Stomach (tissue), 9 donors: ENCODE data around the gene JPH2. TPM values are rescaled to one million over a fixed set of nuclear protein-coding genes. Genes with fewer than 3 reads are reported as not detected.

Experiments used
- DNase-seq, 2 donors: peaks; one replicate each; pipeline versions ENCODE4 v3.0.0 to v3.0.0-alpha.2; 2013 to 2019
- H3K27ac ChIP-seq, 5 donors: fragments of 200-600 bp in 4 of 5; sonication (generic) in 4 of 5; one replicate each; pipeline ENCODE4 v1.5.1; 2013 to 2019; ENCODE audit warnings: mild to moderate bottlenecking in 1 of 5, moderate library complexity in 1 of 5
- H3K27me3 ChIP-seq, 3 donors: fragments of 200-600 bp; sonication (generic); one replicate each; pipeline ENCODE4 v1.5.1; 2017 to 2019; ENCODE audit warnings: mixed run types in 1 of 3
- H3K36me3 ChIP-seq, 4 donors: fragments of 200-600 bp; sonication (generic); 1 replicate in 3 of 4; 2 replicates in 1 of 4; pipeline ENCODE4 v1.5.1; 2016 to 2019
- H3K4me1 ChIP-seq, 4 donors: fragments of 200-600 bp; sonication (generic); one replicate each; pipeline ENCODE4 v1.5.1; 2016 to 2019
- H3K4me3 ChIP-seq, 4 donors: fragments of 200-600 bp; sonication (generic) in 3 of 4; one replicate each; pipeline ENCODE4 v1.5.1; 2016 to 2019; ENCODE audit warnings: mild to moderate bottlenecking in 1 of 4
- H3K9me3 ChIP-seq, 4 donors: fragments of 200-600 bp; sonication (generic); one replicate each; pipeline ENCODE4 v1.5.1; 2016 to 2019
- EP300 ChIP-seq: sonication (generic); formaldehyde crosslinking; IDR thresholded peaks from one replicate; pipeline ENCODE4 v1.6.1; 2017; ENCODE audit warnings: antibody characterized with exemption
- POLR2A ChIP-seq, 4 donors: fragments of 450-650 bp; IDR thresholded peaks; one replicate each; pipeline ENCODE4 v1.6.1; 2016; ENCODE audit warnings: antibody characterized with exemption in 4 of 4, control low read depth in 2 of 4, mild to moderate bottlenecking in 1 of 4, moderate library complexity in 1 of 4
- POLR2AphosphoS5 ChIP-seq, 3 donors: sonication (generic); formaldehyde crosslinking; IDR thresholded peaks; one replicate each; pipeline ENCODE4 v1.6.1; 2016; ENCODE audit warnings: antibody characterized with exemption in 3 of 3
- WGBS, 5 donors: extraction: QIAGEN DNeasy Blood & Tissue Kit in 3 of 5; methylation state at CpG; one replicate each; pipeline versions ENCODE4 v1.1.5 to v1.1.7; 2013 to 2018; 5-methylcytosine and 5-hydroxymethylcytosine counted together
- intact Hi-C: fragments of 100-400 bp; cut with DNase I; formaldehyde crosslinking; loops from one replicate; pipeline ENCODE4 v1.15.1; 2023; ENCODE audit warnings: low total_unique reads
- polyA plus RNA-seq, 3 donors: library from polyadenylated mRNA; stranded (reverse); fragments of 200-250 nt; gene quantifications; one replicate each; pipeline ENCODE4 v1.2.3, GENCODE V29; 2013
- total RNA-seq, 5 donors: library from RNA; depleted of rRNA; stranded (reverse); fragments of >200 nt; gene quantifications; one replicate each; pipeline versions ENCODE4 v1.1.0 to v1.2.3, GENCODE V29; 2014 to 2016
- TF ChIP-seq, protein P1 (sequence below), 7 experiments: fragments of 450-650 bp in 4 of 7; fragments of 200-600 bp in 3 of 7; sonication (generic) in 3 of 7; IDR thresholded peaks; one replicate each; pipeline ENCODE4 v1.5.1; 2016 to 2019; ENCODE audit warnings: antibody characterized with exemption in 7 of 7, control low read depth in 2 of 7, mild to moderate bottlenecking in 1 of 7
- donor health status: healthy with polysubstance abuse.
- donor health status: Bipolar disorder and iron deficiency.
- donor health status: healthy.

The JPH2 gene
- total and polyA plus RNA-seq, 8 donors = 0.15 to 51.9 (median 10.9) TPM

DNA sequence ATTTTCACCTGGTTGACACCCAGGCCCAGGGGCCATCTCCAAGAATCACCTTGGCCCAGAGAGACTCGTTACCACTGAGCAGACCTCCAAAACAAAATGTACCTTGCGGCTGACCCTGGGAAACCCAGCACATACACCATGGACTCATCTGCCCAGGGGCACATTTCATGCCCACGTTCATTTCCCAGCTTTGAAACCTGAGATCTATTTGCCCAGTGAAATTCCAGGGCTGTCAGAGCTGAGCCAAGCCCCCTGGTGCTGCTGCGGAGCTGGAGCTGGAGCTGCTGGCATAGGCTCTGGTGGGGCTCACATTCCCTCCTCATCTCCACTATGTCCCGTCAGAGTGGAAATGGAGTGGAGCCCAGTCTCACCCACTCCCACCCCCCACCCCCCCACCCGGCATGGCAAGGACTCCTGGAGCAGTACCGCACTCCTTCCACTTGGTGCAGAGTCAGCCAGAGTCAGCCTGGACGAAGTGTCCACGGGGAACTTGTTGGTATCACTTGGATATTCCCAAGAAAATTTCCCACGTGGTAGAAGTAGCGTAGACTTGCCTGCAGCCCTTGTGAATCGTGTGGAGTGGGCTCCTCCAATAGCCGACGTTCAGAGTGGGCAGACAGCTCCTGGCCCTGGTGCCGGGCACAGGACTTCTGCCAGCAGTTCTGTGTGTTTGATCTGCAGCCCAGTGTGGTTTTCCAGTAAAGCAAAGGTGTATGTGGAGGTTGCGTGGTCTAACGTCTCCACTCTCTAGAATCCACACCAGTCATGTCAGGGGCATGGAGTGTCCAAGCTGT is 41.7 kb upstream of the JPH2 start:
- no peak for TF ChIP-seq POLR2A (IDR thresholded peaks at IDR 0.05)
- no peak for TF ChIP-seq EP300
- TF ChIP-seq, protein P1, sequence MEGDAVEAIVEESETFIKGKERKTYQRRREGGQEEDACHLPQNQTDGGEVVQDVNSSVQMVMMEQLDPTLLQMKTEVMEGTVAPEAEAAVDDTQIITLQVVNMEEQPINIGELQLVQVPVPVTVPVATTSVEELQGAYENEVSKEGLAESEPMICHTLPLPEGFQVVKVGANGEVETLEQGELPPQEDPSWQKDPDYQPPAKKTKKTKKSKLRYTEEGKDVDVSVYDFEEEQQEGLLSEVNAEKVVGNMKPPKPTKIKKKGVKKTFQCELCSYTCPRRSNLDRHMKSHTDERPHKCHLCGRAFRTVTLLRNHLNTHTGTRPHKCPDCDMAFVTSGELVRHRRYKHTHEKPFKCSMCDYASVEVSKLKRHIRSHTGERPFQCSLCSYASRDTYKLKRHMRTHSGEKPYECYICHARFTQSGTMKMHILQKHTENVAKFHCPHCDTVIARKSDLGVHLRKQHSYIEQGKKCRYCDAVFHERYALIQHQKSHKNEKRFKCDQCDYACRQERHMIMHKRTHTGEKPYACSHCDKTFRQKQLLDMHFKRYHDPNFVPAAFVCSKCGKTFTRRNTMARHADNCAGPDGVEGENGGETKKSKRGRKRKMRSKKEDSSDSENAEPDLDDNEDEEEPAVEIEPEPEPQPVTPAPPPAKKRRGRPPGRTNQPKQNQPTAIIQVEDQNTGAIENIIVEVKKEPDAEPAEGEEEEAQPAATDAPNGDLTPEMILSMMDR (IDR thresholded peaks at IDR 0.05) = no peak
- no peak for TF ChIP-seq POLR2AphosphoS5 (IDR thresholded peaks at IDR 0.05)
- H3K36me3 ChIP-seq = peaks cover 0 to 6% (median 2%) of the 10 kb centered on the region in 4 donors
- H3K4me1 ChIP-seq = no peaks in the 10 kb centered on the region
- WGBS, 5 donors = 67 to 72% (median 69%) methylated on average over 14 to 17 of the region's 17 CpGs
- H3K27me3 ChIP-seq = no peaks in the 10 kb centered on the region
- H3K4me3 ChIP-seq = no peak overlapping the region
- intact Hi-C loops = no loop called here
- H3K27ac ChIP-seq = no peak overlapping the region
- DNase-seq = no peak
- no peaks in the 10 kb centered on the region for H3K9me3 ChIP-seq

DNA sequence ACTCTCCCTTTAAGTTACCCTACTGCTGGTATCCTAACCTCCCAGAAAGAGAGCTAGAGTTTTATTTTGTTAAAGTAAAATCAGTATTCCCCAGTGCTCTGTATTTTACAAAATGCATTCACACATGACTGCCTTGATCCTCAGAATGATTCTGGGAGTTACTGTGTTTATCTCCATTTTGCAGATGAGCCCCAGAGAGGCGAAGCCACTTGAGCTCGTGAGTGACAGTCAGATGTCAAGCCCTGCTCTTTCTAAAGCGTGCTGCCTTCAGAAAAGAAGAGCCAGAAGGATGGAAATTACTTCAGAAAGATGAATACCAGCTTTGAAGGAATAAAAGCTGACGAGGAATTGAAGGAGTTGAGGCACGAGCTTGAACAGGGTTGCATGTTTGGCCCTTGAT is 37.6 kb upstream of the JPH2 start:
- Histone ChIP-seq H3K27ac (no peak overlapping the region), H3K4me1 (no peaks in the 10 kb centered on the region), H3K4me3 (no peak overlapping the region), H3K36me3 (peaks cover 0 to 15% (median 8%) of the 10 kb centered on the region in 4 donors), H3K27me3 (no peaks in the 10 kb centered on the region), H3K9me3 (no peaks in the 10 kb centered on the region)
- DNase-seq = no peak
- intact Hi-C loops = no loop called here
- WGBS, 5 donors = 89 to 91% (median 90%) methylated on average over 5 of the region's 5 CpGs
- TF ChIP-seq, protein P1 (IDR thresholded peaks at IDR 0.05) = no peak
- TF ChIP-seq POLR2AphosphoS5 (IDR thresholded peaks at IDR 0.05) (no peak), EP300 (no peak), POLR2A (IDR thresholded peaks at IDR 0.05) (no peak)

DNA sequence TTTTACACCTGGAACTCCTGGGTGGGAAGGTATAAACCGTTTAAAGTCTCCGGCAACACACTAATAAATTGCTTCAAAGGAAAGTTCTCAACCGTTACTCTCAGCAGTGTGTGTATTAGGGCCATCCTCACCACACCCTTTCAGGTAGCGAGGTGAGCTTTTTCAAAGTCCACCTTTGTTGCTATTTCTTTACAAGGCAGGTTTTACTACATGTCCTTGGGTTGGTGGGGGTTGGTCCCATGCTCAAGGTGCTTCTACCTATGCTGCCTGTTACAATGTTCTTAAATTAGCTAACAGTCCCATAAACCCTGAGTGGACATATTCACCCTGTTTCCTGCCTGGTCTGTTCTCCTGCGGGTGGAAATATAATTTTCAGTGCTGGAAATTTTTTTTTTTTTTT is 36.7 kb upstream of the JPH2 start:
- 69 to 86% (median 85%) methylated on average over 5 of the region's 5 CpGs for WGBS, 5 donors
- intact Hi-C loops = no loop called here

GRCh38 chr20:44222633-44223368 is 35.8 kb upstream of the JPH2 start:
- Histone ChIP-seq H3K9me3 (no peaks in the 10 kb centered on the region), H3K36me3 (peaks cover 0 to 15% (median 8%) of the 10 kb centered on the region in 4 donors), H3K27me3 (no peaks in the 10 kb centered on the region), H3K4me3 (no peak overlapping the region), H3K27ac (no peak overlapping the region), H3K4me1 (peaks cover 0 to 14% (median 6%) of the 10 kb centered on the region in 4 donors)
- intact Hi-C loops = no loop called here
- DNase-seq = no peak
- no peak for TF ChIP-seq POLR2A (IDR thresholded peaks at IDR 0.05)
- no peak for TF ChIP-seq EP300
- no peak for TF ChIP-seq POLR2AphosphoS5 (IDR thresholded peaks at IDR 0.05)
- 54 to 62% (median 59%) methylated on average over 7 of the region's 7 CpGs for WGBS, 5 donors

More for the DNA sequence above, 36.7 kb upstream of the JPH2 start:
- Histone ChIP-seq H3K36me3 (peaks cover 0 to 15% (median 8%) of the 10 kb centered on the region in 4 donors), H3K27me3 (no peaks in the 10 kb centered on the region), H3K27ac (no peak overlapping the region), H3K4me3 (no peak overlapping the region), H3K4me1 (peaks cover 0 to 5% (median 1%) of the 10 kb centered on the region in 4 donors), H3K9me3 (no peaks in the 10 kb centered on the region)
- TF ChIP-seq EP300 (no peak), POLR2AphosphoS5 (IDR thresholded peaks at IDR 0.05) (no peak), POLR2A (IDR thresholded peaks at IDR 0.05) (no peak)
- TF ChIP-seq, protein P1 (IDR thresholded peaks at IDR 0.05) = no peak
- no peak for DNase-seq
